Activated CD8-positive, alpha-beta memory T cell treated with anti-CD3 and anti-CD28 coated beads for 48 hours (primary cell): ENCODE measurements around the gene ACTR1A.
A peak's percentile ranks its signal among the peaks of the same experiment; 100 is the strongest.
"Not testable (repeated sequence)": the region's sequence is repeated elsewhere in the genome, so short reads cannot be mapped to it uniquely, and the experiment has no call there.

Experiments used
- DNase-seq, 3 experiments: peaks; one replicate each; pipeline ENCODE4 v3.0.0-alpha.2; 2020; ENCODE audit warnings: low read depth in 2 of 3, low spot score in 2 of 3

ACTR1A gene

GRCh38 chr10:102455893-102456471 lies 46.5 kb downstream of the ACTR1A start:
- DNase-seq: no peak

- DNase-seq: not testable (repeated sequence)
These were observed 47.6 kb downstream of the ACTR1A start for GRCh38 chr10:102454662-102455487.

GRCh38 chr10:102453502-102453901 lies 49.0 kb downstream of the ACTR1A start:
- DNase-seq: no peak

- peak in 1 of 3 experiments; percentile 68 for DNase-seq
These were observed 49.7 kb downstream of the ACTR1A start for GRCh38 chr10:102452672-102453340.

GRCh38 chr10:102451105-102451969 lies 51.2 kb downstream of the ACTR1A start, which contains the start of gene C10orf95:
TSS of gene C10orf95 (minus strand) at chr10:102451543. CDS start at chr10:102451093, 450 bp downstream.
- no peak for DNase-seq

- peak in 2 of 3 experiments; percentile 54 to 78 for DNase-seq
These were observed 52.0 kb downstream of the ACTR1A start for GRCh38 chr10:102450374-102451104.

GRCh38 chr10:102450124-102450373 lies 52.5 kb downstream of the ACTR1A start:
- DNase-seq: no peak

GRCh38 chr10:102449321-102450123 lies 53.0 kb downstream of the ACTR1A start:
- peak in 1 of 3 experiments; percentile 54 for DNase-seq

- no peak for DNase-seq
These were observed 57.7 kb downstream of the ACTR1A start for GRCh38 chr10:102444851-102445250.

GRCh38 chr10:102438374-102438773 lies 64.1 kb downstream of the ACTR1A start:
- no peak for DNase-seq

GRCh38 chr10:102437515-102437914 lies 65.0 kb downstream of the ACTR1A start:
- DNase-seq: no peak

GRCh38 chr10:102436312-102436711 lies 66.2 kb downstream of the ACTR1A start:
- DNase-seq: no peak

GRCh38 chr10:102435529-102436233 lies 66.8 kb downstream of the ACTR1A start:
- DNase-seq: peak in 1 of 3 experiments; percentile 37

GRCh38 chr10:102435133-102435497 lies 67.4 kb downstream of the ACTR1A start:
- no peak for DNase-seq

- no peak for DNase-seq
These were observed 67.9 kb downstream of the ACTR1A start for GRCh38 chr10:102434394-102435132.

- DNase-seq: no peak
These were observed 68.9 kb downstream of the ACTR1A start for GRCh38 chr10:102433619-102434046.

- peak; percentile 92 to 97 (median 96) for DNase-seq
These were observed 70.2 kb downstream of the ACTR1A start, which contains the start of gene CUEDC2 for GRCh38 chr10:102432162-102432950. TSS of gene CUEDC2 (minus strand) at chr10:102432574. CDS start at chr10:102425188, 7,386 bp downstream.
